ENCODE measurements around the gene CLTC. TPM values are rescaled to one million over a fixed set of nuclear protein-coding genes. Genes with fewer than 3 reads are reported as not detected.
"Not testable (repeated sequence)": the region's sequence is repeated elsewhere in the genome, so short reads cannot be mapped to it uniquely, and the experiment has no call there.

The CLTC gene
- total RNA-seq, 1 experiment from 2014 or later = 283 TPM

- CTCF ChIA-PET = no interaction called here
- POLR2A ChIA-PET = no interaction called here
- Mint-ChIP-seq H3K4me1 (no peaks in the 10 kb centered on the region), H3K27me3 (ENCODE audit: low read depth) (no peaks in the 10 kb centered on the region), H3K4me3 (no peak overlapping the region), H3K27ac (no peak overlapping the region), H3K9me3 (no peaks in the 10 kb centered on the region), H3K36me3 (peaks cover 10% of the 10 kb centered on the region)
- TF ChIP-seq ZMAT4 (CRISPR knock-in tag; IDR thresholded peaks at IDR 0.05) (no peak), OVOL2 (CRISPR knock-in tag; IDR thresholded peaks at IDR 0.05; ENCODE audit: borderline replicate concordance) (no peak), ZNF423 (CRISPR knock-in tag; IDR thresholded peaks at IDR 0.05) (no peak), GTF2I (CRISPR knock-in tag; conservative IDR thresholded peaks at IDR 0.05) (no peak), SMAD3 (CRISPR knock-in tag; IDR thresholded peaks at IDR 0.05; ENCODE audit: borderline replicate concordance) (no peak), KAT7 (CRISPR knock-in tag; IDR thresholded peaks at IDR 0.05; ENCODE audit: borderline replicate concordance) (no peak), ZNF263 (CRISPR knock-in tag; IDR thresholded peaks at IDR 0.05; ENCODE audit: low read depth) (no peak), AR (CRISPR knock-in tag; IDR thresholded peaks at IDR 0.05) (no peak), ZSCAN18 (CRISPR knock-in tag; IDR thresholded peaks at IDR 0.05) (no peak), CREM (CRISPR knock-in tag; IDR thresholded peaks at IDR 0.05) (no peak), TP53 (CRISPR knock-in tag; IDR thresholded peaks at IDR 0.05) (no peak), FOXK1 (CRISPR knock-in tag; IDR thresholded peaks at IDR 0.05) (no peak), CBFB (CRISPR knock-in tag; IDR thresholded peaks at IDR 0.05; ENCODE audit: low read depth) (no peak), NR1H2 (CRISPR knock-in tag; IDR thresholded peaks at IDR 0.05) (no peak), NR2C2 (CRISPR knock-in tag; IDR thresholded peaks at IDR 0.05) (no peak)
- DNase-seq (ENCODE audit: low spot score) (no peak), ATAC-seq (no peak)
Measured at GRCh38 chr17:59572301-59572924, 47.3 kb upstream of the CLTC start.

GRCh38 chr17:59584168-59584567, 35.5 kb upstream of the CLTC start:
- H3K27me3 Mint-ChIP-seq (ENCODE audit: low read depth); DNase-seq (ENCODE audit: low spot score); CTCF ChIA-PET; H3K4me1 Mint-ChIP-seq; POLR2A ChIA-PET; ATAC-seq; H3K4me3 Mint-ChIP-seq; H3K36me3 Mint-ChIP-seq; H3K27ac Mint-ChIP-seq; H3K9me3 Mint-ChIP-seq: not testable (repeated sequence)

GRCh38 chr17:59600169-59600568, 19.5 kb upstream of the CLTC start:
- H3K36me3 Mint-ChIP-seq = peaks cover 18% of the 10 kb centered on the region
- H3K9me3 Mint-ChIP-seq = no peaks in the 10 kb centered on the region
- no peak for DNase-seq (ENCODE audit: low spot score)
- TF ChIP-seq NFYB (CRISPR knock-in tag; conservative IDR thresholded peaks at IDR 0.05; ENCODE audit: low read depth) (no peak), MXD4 (CRISPR knock-in tag; IDR thresholded peaks at IDR 0.05; ENCODE audit: borderline replicate concordance) (no peak), ARID4B (CRISPR knock-in tag; IDR thresholded peaks at IDR 0.05; ENCODE audit: borderline replicate concordance) (no peak), OVOL2 (CRISPR knock-in tag; IDR thresholded peaks at IDR 0.05; ENCODE audit: borderline replicate concordance) (no peak), MAX (CRISPR knock-in tag; IDR thresholded peaks at IDR 0.05) (no peak), IRF1 (CRISPR knock-in tag; IDR thresholded peaks at IDR 0.05) (no peak), ZNF425 (CRISPR knock-in tag; conservative IDR thresholded peaks at IDR 0.05) (no peak)
- no peak overlapping the region for H3K4me3 Mint-ChIP-seq
- no peak overlapping the region for H3K27ac Mint-ChIP-seq
- ChIA-PET CTCF (no interaction called here), POLR2A (interaction anchor here (0.7 to 2.1 kb wide), 2 partner anchors 20 to 57 kb away, joined by 5 to 7 read pairs; partner anchors contain the start of gene CLTC)
- no peak for ATAC-seq
- no peaks in the 10 kb centered on the region for H3K27me3 Mint-ChIP-seq (ENCODE audit: low read depth)
- peaks cover 4% of the 10 kb centered on the region for H3K4me1 Mint-ChIP-seq

Data from WTC11 (cell line).